ENCODE results near the gene DNAJC1. TPM values are rescaled to one million over a fixed set of nuclear protein-coding genes. Genes with fewer than 3 reads are reported as not detected.

The DNAJC1 gene
- total RNA-seq, 1 experiment from 2014 or later, result 19.1 TPM

GRCh38 chr10:21810582-21811244, 192.8 kb downstream of the DNAJC1 start:
- CTCF ChIA-PET, result no interaction called here
- H3K4me3 ChIP-seq, result no peak overlapping the region
- no peak for TF ChIP-seq EZH2 (IDR thresholded peaks at IDR 0.05; ENCODE audit: low read depth)
- no peak for TF ChIP-seq CTCF (conservative IDR thresholded peaks at IDR 0.05)
- no peaks in the 10 kb centered on the region for H3K36me3 ChIP-seq (ENCODE audit: low read depth)
- no peaks in the 10 kb centered on the region for H3K27me3 ChIP-seq (ENCODE audit: insufficient read depth, low read depth)
- intact Hi-C loops (cut with micrococcal nuclease; ENCODE audit: unreplicated experiment), result no loop called here
- H3K79me2 ChIP-seq (ENCODE audit: low read depth), result no peaks in the 10 kb centered on the region
- H3K4me1 ChIP-seq (replicated peaks; ENCODE audit: insufficient read depth), result no peaks in the 10 kb centered on the region
- H3K9me3 ChIP-seq (ENCODE audit: insufficient read depth, low read depth), result no peaks in the 10 kb centered on the region
- H3F3A ChIP-seq (ENCODE audit: insufficient read depth, low read depth), result no peaks in the 10 kb centered on the region
- H3K4me2 ChIP-seq, result no peak overlapping the region
- no TSS peak for BruUV-seq (replicated peaks)
- H3K27ac ChIP-seq, result no peak overlapping the region
- H2AFZ ChIP-seq, result no peak overlapping the region
- DNase-seq, result no peak
- POLR2A ChIA-PET (ENCODE audit: unreplicated experiment), result no interaction called here
- no peaks in the 10 kb centered on the region for H4K20me1 ChIP-seq (ENCODE audit: insufficient read depth)
- no peaks in the 10 kb centered on the region for H3K9me2 ChIP-seq (ENCODE audit: insufficient read depth)

- H4K20me1 ChIP-seq (ENCODE audit: insufficient read depth), result no peaks in the 10 kb centered on the region
- no peak overlapping the region for H3K27ac ChIP-seq
- no peaks in the 10 kb centered on the region for H3K9me2 ChIP-seq (ENCODE audit: insufficient read depth)
- H2AFZ ChIP-seq, result no peak overlapping the region
- ChIA-PET CTCF (no interaction called here), POLR2A (ENCODE audit: unreplicated experiment) (no interaction called here)
- intact Hi-C loops (cut with micrococcal nuclease; ENCODE audit: unreplicated experiment), result no loop called here
- no peaks in the 10 kb centered on the region for H3K4me1 ChIP-seq (replicated peaks; ENCODE audit: insufficient read depth)
- no peaks in the 10 kb centered on the region for H3K27me3 ChIP-seq (ENCODE audit: insufficient read depth, low read depth)
- no peak overlapping the region for H3K4me3 ChIP-seq
- H3K36me3 ChIP-seq (ENCODE audit: low read depth), result no peaks in the 10 kb centered on the region
- no peak for DNase-seq
- H3F3A ChIP-seq (ENCODE audit: insufficient read depth, low read depth), result no peaks in the 10 kb centered on the region
- no peaks in the 10 kb centered on the region for H3K9me3 ChIP-seq (ENCODE audit: insufficient read depth, low read depth)
- BruUV-seq (replicated peaks), result no TSS peak
- H3K4me2 ChIP-seq, result no peak overlapping the region
- no peak for TF ChIP-seq CTCF (conservative IDR thresholded peaks at IDR 0.05)
- H3K79me2 ChIP-seq (ENCODE audit: low read depth), result no peaks in the 10 kb centered on the region
Observed at GRCh38 chr10:21808550-21808949, 195.0 kb downstream of the DNAJC1 start.

- no peak overlapping the region for H3K27ac ChIP-seq
- no peak overlapping the region for H3K4me3 ChIP-seq
- H3K36me3 ChIP-seq (ENCODE audit: low read depth), result no peaks in the 10 kb centered on the region
- H3K27me3 ChIP-seq (ENCODE audit: insufficient read depth, low read depth), result no peaks in the 10 kb centered on the region
- CTCF ChIA-PET, result no interaction called here
- H3K9me2 ChIP-seq (ENCODE audit: insufficient read depth), result no peaks in the 10 kb centered on the region
- no peaks in the 10 kb centered on the region for H4K20me1 ChIP-seq (ENCODE audit: insufficient read depth)
- DNase-seq, result no peak
- H2AFZ ChIP-seq, result no peak overlapping the region
- H3K79me2 ChIP-seq (ENCODE audit: low read depth), result no peaks in the 10 kb centered on the region
- no peaks in the 10 kb centered on the region for H3F3A ChIP-seq (ENCODE audit: insufficient read depth, low read depth)
- H3K4me1 ChIP-seq (replicated peaks; ENCODE audit: insufficient read depth), result no peaks in the 10 kb centered on the region
- no peaks in the 10 kb centered on the region for H3K9me3 ChIP-seq (ENCODE audit: insufficient read depth, low read depth)
- no TSS peak for BruUV-seq (replicated peaks)
- POLR2A ChIA-PET (ENCODE audit: unreplicated experiment), result no interaction called here
- intact Hi-C loops (cut with micrococcal nuclease; ENCODE audit: unreplicated experiment), result no loop called here
- no peak for TF ChIP-seq CTCF (conservative IDR thresholded peaks at IDR 0.05)
- H3K4me2 ChIP-seq, result no peak overlapping the region
Observed at GRCh38 chr10:21807180-21807579, 196.3 kb downstream of the DNAJC1 start.
